Neural progenitor cell (in vitro differentiated cells): Measurements from ENCODE around the gene ACY1.

Experiments used
- CTCF ChIP-seq: fragments of 200-600 bp; sonication (generic); IDR thresholded peaks from 2 replicates; pipeline ENCODE4 v1.5.1; 2017; ENCODE audit warnings: antibody characterized with exemption, mild to moderate bottlenecking
- EZH2 ChIP-seq: fragments of 200-600 bp; sonication (generic); IDR thresholded peaks from 2 replicates; pipeline ENCODE4 v1.6.1; 2017; ENCODE audit warnings: antibody characterized with exemption, mild to moderate bottlenecking, moderate library complexity
- EZH2phosphoT487 ChIP-seq: fragments of 200-600 bp; sonication (generic); IDR thresholded peaks from 2 replicates; pipeline ENCODE4 v1.6.1; 2017; ENCODE audit warnings: antibody characterized with exemption

GRCh38 chr3:51966922-51967383, 16.4 kb upstream of the ACY1 start:
- no peak for TF ChIP-seq EZH2
- TF ChIP-seq CTCF: no peak
- no peak for TF ChIP-seq EZH2phosphoT487
